Limb (tissue), 2 donors: Measurements from ENCODE around the gene S1PR1.
A peak's percentile ranks its signal among the peaks of the same experiment; 100 is the strongest.

Experiments
- DNase-seq, 2 donors: peaks; one replicate each; pipeline ENCODE4 v3.0.0-alpha.2; 2016; ENCODE audit errors: extremely low spot score in 2 of 2

S1PR1 gene

DNA sequence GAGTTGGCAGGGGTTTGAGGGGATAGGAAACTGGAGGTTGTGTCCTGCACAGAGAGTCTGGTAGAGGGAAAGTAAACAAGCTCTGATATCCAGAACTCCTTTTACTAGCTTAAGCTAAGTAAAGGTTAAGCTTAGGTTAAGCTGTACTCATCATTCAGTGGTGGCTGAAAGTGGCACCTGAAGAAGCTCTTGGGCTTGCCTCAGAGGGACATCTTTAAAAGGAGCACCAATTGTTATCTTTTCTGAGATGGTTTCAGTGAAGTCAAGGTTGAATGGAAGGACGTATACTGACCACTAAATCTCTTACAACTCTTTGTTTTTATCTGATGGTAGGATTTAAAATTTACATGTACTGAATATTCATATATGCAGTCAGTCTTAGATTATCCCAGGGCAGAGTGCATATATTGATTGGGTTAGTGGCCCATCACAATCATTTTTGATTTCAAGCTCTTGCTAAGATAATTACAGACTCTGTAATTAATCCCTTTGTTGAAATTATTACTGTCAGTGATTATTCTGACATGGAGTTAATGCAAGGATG is 43.3 kb downstream of the S1PR1 start:
- DNase-seq = no peak

DNA sequence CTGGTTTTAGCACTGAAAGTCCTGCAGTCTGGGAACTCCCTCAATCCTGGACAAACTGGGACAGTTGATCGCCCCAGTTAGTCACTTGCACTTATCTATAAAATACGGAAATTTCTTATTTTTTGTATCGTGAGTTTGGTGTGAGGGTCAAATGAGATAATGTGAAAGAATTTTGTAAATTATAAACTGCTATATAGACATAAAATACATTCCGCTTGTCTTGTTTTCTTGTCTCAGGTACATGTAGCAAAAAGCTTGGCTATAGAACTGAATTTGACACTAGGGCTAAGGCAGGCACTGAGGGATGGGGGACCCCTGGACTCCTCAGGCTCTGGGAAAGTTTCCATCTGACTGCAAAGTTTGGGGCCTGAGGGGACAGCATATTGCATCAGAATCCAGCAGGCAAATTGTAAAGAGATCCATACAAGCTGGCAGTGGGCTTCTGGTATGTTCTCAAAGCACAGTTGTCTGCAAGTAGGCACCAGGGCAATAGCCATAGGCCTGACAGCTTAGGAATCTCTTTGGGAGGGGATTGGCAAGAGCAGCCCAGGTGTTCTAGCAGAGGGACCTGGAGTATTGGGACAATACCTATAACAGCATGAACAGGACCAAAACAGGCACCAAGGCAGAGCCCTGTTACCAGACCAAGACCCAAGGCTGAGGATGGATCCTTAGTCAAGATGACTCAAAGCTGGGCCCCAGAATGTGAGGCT is 44.3 kb downstream of the S1PR1 start:
- no peak for DNase-seq

DNA sequence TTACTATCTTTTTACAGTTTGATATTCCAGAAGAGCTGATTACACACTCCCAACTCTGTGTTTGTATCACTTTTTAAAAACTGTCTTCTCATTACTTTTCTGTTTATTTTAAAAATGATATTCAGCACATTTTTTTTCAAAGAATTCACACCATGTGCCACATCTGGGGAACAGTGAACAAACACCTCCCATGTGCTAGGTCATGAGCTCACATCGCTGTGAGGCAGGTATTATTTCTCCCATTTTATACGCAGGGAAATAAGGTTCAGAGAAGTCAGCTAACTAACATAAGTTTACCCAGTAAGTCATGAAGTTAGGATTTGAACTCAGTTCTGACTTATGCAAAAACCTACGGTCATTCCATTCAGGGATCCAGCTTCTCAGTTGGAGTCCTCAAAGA is 44.9 kb downstream of the S1PR1 start:
- DNase-seq = no peak

DNA sequence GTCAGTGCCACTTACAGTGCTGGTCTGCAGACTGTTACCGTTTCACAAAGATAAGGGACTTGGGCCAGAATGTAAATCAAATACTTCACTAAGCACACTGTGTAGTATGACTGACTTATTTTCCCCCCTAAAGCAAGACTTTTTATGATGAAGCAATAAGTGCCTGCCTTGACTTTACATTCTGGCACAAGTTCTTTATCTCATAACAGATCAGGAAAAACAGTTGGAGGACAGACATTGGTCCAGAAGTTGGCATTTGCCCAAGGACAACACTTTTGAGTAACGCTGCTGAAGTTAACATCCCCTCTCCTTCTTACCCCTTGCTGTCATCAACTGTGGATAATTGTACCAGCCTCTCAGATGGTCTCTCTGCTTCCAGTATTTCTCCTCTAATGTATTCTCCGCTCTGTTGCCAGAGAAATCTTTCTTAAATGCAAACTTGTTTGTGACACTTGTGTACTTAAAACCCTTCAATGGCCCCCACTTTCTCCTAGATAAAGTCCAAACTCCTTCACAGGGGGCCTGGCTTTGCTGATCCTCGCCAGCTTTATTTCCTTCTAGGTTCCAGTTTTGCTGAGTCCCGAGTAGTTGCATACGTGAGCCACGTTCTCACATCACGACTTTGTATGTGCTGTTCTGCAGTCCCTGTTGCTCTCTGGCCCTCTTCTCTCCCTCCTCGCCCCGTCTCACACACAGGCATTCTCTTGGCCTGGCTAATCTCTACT is 45.7 kb downstream of the S1PR1 start:
- no peak for DNase-seq

DNA sequence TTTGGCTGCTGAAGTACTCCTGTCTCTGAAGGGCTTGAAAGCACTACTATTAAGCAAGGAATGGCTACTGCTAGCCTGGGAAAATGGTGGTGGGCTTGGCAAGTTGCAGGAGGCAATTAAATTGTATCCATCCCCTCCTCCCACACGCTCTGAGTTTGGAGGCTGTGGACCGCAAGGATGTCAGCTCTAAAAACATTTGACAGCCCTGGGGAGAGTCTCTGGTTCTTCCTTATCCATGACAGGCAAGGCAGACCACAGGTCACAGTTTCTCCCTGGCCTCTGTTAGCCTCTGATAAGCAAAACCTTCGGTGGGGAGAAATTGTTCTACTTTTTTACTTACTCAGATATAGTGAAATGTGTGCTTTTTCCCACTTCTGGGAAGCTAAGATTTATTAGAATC is 46.6 kb downstream of the S1PR1 start:
- DNase-seq = no peak

DNA sequence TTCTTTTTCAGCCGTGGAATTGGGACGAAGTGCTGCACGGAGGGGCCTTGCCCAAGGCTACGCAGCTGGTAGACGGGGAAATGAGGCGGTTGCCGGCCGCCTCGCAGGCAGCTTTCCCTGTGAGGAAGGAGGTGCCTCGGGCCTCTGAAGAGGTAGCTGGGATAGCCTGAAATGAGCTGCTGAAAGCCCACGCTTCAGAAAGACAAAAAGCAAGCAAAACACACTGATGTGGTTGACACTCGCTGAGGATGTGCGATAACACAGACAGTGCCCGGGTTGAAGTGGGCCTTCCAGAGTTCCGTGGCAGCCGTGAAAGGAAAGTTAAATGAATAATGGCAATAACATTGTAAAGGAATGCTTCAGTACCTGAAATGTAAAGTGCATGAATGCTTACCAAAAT is 47.2 kb downstream of the S1PR1 start:
- DNase-seq = no peak

DNA sequence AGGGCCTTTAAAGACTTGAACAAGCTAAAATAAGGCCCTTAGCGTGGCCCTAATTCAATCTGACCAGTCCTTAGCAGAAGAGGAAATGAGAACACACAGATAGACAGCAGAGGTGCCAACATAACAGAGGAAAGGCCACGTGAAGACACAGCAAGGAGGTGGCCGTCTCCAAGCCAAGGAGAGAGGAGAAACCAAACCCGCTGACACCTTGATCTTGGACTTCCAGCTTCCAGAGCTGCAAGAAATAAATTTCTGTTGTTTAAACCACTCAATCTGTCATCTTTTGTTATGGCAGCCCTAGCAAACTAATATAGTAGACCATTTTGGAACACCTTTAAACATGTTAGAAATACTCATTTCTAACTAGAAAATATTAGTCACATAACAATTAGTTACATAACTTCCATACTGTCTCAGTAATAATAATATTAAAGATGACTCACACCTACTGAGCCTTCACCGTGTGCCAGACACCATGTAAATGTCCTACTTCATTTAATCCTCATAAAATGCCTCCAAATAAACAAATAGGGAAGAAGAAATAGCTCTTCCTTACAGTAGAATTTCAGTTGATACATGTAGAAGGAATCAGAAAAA is 47.9 kb downstream of the S1PR1 start:
- DNase-seq = no peak

DNA sequence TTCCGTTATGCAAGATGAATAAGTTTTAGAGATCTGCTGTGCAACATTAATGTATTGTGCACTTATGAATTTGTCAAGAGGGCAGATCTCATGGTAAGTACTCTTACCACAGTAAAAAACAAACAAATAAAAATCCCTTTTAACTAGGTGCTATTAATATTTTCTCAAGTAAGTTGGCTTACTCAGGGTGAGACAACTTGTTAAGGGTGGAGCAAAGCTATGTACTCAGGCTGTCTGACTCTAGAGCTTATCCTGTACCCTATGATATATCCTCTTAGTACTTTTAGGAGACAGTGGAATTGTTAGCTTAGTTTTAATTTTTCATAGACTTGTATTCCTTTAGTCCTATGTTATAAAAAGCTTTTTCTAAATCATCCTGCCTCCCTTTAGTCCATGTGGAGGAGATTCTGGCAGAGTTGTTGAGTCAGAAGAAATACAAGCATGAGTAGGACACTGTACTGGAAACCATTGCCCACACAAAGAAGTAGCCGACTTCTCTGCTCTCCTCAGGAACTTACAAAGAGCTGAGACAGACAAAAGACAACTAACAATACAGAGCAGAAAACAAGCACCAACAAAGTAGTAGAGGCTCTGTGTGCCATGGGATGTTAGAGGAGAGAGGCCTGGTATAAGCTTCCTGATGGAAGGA is 49.2 kb downstream of the S1PR1 start:
- DNase-seq = no peak

DNA sequence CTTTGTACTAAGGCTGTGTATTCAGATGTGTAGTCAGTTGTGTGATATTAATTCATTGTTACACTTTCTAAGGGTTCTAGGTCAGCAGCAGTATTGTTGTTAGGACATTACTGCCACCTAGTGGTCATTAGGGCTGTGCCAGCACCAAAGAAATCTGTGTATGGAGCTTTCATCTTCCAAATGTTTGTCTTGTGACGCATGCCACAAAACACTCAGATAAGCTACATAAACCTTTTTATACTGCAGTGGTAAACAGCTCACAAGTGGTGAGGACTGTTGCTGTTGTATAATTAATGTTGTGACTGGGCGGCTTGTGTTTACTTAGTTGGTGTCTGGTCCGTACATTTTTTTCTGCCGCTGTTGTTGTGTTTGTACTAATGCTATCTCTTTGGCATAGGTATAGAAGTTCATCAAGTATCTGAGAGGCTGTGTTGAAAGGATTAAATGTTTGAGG is 51.7 kb downstream of the S1PR1 start:
- peak; percentile 58 to 70 for DNase-seq

DNA sequence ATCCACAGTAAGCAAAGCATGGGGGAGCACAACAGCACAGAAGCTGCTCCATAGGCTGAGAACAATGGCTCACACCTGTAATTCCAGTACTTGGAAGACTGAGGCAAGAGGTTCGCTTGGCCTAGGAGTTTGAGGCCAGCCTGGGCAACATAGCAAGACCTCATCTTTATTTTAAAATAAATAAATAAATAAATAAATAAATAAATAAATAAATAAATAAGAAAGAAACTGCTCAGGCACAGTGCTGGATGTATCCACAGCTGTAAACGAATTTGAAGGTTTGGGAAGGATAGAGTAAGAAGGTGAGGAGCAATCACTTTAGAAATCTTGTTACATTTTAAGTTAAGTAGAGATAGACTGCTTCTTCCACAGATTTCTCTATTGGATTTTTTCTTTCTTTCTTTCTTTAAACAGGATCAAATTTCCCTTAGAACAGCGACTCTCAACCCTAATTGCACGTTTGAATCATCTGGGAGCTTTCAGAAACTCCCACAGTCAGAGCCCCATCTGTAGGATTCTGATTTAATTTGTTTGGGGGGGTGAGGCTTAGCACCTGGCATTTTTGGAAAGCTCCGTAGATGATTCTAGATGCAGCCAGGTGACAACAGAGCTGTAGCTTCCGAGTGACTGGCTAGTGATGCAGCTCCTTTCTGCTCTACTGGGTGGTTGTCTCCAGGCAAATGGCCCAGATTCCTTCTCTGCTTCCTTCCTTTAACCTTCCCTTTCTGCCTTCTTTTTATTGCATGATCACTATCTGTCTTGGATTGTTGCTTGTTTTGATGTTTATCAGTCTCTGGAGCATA is 53.5 kb downstream of the S1PR1 start:
- no peak for DNase-seq
